ENCODE measurements around the gene MAP3K5.
A peak's percentile ranks its signal among the peaks of the same experiment; 100 is the strongest.

Gene MAP3K5

DNA sequence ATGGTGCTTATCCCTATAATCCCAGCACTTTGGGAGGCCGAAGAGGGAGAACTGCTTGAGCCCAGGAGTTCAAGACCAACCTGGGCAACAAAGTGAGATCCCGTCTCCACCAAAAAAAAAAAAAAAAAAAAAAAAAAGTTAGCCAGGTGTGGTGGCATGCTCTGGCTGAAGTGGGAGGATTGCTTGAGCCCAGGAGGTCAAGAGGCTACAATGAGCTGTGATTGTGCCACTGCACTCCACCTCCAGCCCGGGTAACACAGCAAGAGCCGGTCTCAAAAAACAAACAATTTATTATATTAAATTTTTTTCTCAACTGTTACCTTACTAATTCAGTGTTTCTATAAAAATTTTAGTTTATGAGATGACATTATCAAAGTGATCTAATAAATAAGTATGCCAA lies 156.7 kb downstream of the MAP3K5 start:
- DNase-seq, result no peak

DNA sequence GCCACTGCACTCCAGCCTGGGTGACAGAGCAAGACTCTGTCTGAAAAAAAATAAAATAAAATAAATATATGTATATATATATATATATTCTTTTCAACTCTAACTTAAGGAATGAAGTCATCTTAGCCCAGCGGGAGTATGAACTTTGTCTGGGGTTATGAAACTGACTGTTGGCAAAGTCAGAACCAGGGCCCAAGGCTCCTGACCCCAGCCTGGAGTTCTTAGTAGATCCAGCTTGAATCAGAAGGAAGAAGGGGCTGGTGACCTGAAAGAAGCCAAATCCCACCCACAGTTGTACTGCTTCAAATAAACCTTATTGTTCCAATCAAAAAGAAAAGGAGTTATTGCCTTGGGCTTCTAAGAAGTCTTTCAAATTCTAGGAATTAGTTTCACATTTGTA lies 158.9 kb downstream of the MAP3K5 start:
- no peak for DNase-seq

DNA sequence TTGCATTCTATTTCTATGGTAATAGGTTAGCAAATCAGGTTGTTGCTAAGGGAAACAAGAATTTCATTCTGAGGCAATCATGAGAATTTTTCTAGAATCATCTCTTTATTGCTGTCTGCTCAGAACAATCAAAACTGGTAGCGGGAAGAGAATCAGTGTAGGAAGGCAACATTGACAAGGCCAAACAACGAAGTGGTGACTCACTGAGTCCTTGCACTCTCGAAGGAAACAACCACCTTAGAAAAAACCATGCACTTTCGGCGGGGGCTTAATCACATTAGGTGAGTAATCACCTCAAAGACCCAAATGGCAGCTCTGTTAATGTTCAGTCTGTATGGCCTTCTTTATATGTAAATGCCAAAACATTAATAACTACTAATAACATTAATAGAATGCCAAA lies 163.3 kb downstream of the MAP3K5 start:
- no peak for DNase-seq

DNA sequence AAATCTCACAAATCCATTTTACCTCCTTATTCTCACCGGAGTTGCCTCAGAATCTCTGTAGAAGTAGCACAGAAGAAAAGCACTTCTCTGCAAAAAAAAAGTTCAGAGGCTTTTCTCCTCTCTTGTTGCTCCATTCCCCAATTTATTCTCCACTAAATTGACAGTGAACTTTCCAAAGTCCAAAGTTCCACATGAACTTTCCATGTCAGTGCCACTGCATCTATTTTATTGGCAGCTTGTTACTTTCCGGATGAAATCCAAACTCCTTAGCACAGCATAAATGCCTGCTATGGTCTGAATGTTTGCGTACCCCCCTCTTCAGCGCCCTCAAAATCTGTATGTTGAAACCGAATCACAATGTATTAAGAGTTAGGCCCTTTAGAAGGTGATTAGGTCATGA lies 165.1 kb downstream of the MAP3K5 start:
- DNase-seq, result no peak

DNA sequence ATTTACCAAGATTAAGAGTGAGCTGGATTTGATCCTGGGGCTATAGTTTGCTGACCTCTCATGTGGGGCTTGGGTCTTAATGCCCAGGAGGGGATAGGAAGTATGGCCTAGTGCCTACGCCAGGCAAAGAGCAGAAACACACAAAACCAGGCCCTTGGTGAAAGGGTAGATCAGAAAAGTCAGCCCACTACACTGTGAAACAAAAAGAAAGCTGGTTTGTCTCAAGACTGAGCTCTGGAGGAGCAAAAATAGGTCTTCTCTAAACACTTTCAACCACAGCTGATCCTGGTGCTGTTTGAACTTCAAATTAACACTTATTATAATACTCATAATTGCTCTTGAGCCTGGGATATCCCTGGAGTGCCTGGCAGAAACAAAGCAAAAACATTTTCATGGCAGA lies 167.0 kb downstream of the MAP3K5 start:
- no peak for DNase-seq

DNA sequence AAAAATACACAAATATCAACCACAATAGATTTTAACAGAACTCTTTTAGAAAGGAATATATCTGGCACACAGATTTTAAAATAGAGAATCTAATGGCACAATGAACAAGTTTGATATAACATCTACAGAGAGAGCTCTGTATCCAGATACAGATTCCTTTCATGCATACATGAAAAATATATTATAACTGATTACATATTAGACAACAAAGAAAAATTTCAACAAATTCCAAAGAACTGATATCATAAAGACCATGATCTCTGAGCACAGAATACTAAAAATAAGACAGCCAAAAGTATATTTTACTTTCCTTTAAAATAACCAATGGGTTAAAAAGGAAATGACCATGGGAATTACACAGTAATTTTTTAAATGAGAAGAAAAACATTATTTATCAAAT lies 167.9 kb downstream of the MAP3K5 start:
- no peak for DNase-seq

DNA sequence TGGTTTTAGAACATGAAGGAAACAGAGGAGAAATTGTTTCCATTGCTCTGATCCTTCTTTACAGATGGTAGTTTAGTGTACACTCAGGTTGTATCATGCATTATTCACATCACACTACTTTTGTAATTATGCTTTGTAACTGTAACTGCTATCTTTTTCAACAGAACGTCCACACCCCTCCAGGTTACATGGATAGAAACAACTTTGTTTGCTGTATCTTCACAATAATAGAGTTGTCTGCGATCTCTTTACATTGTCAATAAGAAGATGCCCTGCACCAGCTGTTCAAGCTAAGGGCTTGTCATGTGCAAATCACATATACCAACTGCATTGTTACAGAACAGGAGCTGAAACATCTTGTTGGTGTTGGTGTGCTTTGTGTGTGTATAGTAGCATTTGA lies 174.2 kb downstream of the MAP3K5 start:
- DNase-seq, result no peak

DNA sequence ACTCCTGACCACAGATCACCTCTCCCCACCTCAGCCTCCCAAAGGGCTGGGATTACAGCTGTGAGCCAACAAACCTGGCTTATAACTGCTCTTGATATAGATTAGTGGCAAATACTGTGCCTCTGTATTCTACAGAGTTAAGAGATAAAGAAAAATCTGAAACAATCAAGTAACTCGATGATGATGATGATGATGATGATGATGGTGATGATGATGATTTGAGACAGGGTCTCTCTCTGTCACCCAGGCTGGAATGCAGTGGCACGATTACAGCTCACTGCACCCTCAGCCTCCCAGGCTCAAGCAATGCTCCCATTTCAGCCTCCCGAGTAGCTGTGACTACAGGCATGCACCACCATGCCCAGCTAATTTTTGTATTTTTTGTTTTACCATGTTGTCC lies 175.8 kb downstream of the MAP3K5 start:
- no peak for DNase-seq

DNA sequence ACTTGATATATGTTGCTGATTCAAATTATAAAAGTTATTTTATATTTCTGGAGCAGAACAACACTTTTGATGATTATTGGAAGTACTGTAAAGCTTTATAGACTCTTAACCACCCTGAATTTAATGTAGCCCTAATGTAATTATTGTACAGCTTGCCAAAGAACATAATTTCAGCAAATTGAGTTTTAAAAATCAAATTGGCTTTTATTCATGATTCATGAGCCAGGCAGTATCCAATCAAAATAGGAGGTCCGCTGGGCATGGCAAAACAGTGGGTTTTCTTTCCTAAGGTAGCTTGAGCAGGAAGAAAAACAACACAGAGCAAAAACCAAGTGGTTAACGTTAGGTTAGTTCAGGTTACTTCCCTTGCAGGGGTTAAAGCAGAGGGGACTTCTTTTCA lies 177.3 kb downstream of the MAP3K5 start:
- DNase-seq, result no peak

DNA sequence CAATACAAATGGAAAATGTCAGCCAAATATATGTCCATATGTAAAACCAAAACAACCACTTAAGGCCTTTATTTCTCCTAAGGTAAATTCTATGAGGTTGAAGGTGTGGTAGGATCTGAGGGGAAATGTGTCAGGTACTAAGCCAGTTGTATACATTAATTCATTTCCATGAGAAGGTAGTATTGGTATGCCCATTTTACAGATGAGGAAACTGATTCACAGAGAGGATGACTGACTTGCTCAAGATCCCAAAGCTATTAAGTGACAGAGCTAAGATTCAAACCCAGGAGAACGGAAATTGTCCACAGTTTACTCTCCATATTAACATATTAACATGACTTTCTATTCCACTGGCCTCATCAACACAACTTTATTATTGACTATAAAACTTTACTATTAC lies 177.9 kb downstream of the MAP3K5 start:
- no peak for DNase-seq

DNA sequence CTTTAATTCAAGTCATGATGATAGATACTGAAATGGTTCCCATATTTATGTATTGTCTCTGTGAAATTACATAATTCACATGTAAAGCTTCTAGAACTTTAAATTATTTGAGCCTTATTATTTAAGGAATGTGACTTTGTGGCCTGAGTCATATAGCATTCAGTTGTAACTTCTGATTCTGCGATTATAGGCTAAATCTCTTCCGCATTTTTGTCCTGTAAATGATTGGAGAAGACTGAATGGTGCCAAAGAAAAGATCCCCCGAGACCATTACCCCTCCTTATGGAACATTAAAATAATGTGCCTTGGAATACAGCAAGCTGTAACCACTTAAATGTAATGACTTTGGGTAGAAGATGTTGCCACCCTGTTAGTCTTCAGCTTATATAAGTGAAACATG lies 178.8 kb downstream of the MAP3K5 start:
- no peak for DNase-seq

DNA sequence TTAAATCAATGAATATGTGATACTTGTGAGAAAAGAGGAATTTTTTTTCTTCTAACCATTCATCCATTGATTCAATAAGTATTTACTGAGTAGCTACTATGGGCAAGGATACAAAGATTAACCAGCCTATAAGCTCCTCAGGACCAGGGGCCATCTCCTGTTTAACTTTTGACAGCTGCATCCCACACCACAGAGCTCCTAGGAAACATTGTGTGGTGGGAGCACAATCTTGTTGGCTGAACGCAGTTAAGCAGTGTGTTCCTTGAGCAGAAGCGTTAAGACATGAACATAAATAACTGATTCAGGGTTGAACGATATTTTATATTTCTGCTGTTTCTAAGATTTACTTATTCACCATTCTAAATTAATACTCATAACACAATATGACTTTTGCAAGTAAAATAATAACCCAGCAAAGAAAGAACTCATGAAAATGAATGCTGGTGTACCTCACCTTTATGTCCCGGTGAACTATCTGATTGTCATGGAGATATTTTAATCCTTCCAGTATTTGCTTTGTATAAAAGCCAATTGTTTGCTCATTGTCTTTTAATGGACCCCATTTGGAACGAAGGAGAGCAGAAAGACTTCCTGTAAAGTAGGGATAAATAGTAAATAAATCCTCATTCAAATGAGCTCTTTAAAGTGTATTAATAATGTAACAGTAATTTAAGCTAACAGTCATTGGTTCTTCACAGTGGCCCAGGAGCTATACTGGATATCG lies 179.4 kb downstream of the MAP3K5 start:
- DNase-seq, result no peak

DNA sequence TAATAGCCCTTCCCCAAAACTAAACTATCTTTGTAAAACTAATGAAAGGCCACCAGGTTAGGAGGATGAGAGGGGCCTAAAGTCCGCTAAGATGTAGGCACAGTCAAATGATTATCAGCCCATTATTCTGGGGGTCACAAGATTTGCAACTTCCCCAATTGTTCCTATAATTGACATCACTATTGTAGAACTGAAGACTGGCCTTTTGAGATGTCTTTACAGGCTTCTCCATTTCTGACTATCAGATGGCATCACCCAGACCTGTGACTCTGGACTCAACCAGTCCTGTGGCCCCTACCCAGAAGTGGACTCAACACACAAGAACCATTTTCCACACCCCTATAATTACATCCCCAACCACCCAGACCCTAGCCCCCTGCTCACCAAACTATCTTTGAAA lies 180.5 kb downstream of the MAP3K5 start:
- no peak for DNase-seq

DNA sequence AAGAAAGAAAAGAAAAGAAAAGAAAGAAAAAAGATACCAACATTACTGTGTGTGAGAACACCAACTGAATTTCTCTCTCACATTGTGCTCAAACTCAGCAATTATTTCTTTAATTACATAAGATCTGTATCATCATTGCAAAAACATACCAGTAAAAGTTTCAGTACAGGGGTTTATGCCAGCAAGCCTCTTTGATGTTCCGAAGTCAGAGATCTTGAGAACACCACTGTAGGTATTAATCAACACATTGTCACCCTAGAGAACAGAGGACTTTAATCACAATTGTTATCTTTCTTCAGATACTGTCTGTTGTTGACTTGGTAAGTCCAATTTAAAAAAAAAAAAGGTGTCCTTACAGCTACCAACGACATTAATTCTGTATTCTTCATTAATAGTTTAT lies 181.1 kb downstream of the MAP3K5 start:
- DNase-seq, result no peak

DNA sequence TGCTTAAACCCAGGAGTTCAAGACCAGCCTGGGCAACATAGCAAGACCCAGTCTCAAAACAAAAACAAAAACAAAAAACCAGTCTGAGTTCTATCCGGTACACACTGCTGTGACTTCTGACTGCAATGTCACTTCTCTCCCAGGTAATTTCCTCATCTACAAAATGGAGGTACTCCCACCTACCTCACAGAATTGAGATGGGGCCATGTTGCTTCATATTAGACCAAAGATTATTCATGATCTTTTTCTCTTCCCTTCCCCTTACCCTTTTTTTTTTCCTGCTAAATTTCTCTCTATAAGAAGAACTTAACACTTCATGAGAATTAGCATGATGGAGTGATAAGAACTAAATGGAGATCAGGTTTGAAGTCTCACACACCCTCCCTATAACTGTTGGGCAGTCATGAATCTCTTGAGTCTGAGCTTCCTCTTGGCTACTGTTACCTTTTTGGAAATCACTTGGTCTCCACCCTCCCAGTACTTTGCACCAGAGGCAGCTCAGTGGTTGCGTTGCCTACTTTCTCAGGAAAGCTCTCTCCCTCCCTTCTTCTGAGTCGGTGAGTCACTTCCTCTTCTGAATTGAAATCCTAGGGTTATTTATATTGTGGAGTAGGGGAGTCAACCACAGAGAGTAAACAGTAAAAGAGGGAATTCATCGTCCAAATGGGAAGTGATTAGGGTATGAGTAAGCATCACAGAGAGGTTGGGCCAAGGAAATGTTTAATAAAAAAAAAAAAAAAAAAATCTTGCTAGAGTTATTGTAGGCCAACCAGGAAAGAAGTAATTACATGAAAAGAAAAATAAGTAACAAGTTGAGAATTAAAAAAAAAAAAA lies 182.2 kb downstream of the MAP3K5 start:
- peak; percentile 88 to 89 for DNase-seq

DNA sequence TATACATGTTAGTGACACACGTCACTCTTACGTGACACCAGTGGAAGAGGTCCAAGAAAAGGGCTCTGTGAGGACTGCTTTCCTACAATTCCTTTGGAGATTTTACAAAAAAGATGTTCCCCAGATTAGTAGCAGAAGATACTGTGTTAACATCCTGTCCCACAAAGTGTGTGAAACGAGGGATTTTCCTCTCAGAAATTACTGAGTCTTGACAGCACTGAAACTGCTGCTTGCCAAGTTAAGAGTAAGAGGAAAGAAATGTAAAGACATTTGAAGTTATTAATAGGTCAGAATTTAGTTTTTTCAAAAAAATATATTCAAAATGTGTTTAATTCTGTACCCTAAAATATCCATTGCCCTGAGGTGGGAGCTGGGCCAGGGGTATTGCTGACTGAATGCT lies 183.3 kb downstream of the MAP3K5 start:
- no peak for DNase-seq

DNA sequence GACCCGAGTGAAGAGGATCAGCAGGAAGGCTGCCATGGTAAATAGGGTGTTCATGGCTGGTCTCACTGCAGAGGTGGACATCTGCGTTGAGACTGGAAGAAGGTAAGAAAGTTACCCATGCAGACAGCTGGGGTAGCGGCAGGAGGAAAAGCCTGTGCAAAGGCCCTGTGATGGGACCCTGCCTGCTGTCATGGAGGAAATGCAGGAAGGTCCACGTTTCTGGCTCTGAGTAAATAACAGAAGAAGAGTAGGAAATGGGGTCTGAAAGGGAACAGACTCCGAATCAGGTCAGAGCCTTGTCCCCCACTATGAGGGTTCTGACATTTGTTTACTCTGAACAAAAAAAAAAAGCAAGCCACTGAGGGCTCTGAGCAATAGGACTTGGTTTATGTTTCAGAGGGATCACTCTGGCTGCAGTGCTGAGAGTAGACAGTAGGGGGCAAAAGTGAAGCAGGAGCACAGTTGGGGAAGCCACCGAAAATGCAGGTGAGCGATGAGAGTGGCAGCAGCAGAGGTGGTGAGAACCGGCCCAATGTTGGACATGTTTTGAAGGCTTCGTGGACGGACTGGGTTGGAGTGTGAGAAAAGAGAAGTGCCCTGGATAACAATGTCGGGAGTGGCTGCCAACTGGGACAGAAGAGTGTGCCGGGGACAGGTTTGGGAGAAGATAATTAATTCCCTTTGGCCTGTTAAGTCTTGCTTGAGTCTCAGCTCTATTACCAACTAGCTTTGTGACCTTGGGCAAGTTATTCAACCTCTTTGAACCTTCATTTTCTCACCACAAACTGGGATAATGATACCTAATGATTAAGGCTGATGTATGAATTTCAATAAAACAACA lies 184.1 kb downstream of the MAP3K5 start:
- peak; percentile 45 to 50 for DNase-seq

DNA sequence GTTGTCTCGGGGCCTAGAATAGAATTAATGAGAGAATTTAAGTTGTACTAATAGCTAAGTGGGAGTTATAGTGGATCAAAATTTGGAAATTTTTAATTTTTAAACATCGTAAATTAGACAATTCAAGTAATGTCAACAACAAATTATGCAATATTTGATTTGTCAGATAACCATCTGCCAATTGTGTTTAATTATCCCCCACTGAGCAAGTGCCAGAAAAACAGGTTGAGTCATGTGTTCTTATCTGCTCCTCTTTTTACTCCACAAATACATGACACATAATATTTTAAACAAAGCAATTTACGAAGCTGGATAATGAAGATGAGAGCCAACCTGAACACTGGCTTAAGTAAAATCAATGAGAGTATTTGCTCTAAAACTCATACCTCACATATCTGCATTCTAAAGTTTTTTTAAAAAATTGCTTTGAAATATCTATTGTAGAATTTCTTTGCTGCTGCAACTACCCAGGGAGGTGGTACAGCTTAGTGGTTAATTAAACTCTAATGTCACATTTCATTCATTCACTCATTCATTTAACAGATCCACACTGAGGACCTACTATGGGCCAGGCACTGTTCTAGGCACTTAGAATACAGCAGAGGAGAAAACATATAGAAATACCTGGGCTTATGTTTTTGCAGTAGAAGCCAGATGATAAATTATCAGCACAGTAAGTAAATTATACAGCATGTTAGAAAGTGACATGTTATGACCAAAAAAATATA lies 184.9 kb downstream of the MAP3K5 start:
- no peak for DNase-seq

DNA sequence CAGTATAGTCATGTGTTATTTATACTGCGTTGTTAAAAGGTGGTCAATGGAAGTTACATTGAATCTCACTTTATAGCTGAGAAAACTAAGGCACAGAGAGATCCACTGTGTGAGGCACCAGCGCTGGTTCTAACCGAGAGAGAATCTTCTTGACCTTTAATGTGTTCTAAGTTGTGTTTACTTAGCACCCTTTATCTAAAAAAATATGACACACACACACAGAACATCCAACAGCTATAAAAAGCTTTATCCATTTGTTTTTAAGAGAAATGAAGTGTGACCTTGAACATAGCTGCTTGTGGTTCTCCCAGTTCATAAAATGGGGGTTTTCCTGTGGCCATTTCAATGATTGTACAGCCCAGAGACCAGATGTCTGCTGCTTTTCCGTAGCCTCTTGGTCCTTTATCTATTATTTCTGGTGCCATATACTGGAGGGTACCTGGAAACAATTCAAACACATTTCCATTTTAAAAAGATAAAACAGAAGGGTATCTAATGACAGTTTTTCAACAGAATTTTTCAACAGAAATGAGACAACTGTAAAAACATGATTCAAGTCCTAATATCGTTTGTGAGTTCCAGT lies 187.3 kb downstream of the MAP3K5 start:
- no peak for DNase-seq

DNA sequence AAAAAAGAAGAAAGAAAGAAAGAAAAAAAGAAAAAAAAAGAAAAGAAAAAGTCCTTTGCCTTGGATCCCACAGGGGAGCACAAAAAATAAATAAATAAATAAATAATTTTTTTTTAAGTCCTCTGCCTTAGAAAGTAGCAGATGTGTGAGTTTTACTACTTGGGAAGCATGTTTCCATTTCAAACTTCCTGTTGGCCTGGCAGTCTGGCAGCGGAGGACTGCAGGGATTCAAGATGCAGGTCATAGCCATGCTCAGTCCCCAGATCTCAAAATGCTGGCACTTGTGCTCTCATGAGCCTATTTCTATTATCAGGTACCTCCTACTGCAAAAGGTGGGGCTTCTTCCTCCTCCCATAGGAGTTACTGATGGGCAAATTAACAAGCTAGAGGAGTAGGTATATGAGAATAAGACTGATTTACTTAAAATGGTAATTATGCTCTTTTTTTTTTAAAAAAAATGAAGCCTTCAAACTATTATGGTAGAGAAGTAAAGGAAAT lies 187.9 kb downstream of the MAP3K5 start:
- DNase-seq, result no peak

DNA sequence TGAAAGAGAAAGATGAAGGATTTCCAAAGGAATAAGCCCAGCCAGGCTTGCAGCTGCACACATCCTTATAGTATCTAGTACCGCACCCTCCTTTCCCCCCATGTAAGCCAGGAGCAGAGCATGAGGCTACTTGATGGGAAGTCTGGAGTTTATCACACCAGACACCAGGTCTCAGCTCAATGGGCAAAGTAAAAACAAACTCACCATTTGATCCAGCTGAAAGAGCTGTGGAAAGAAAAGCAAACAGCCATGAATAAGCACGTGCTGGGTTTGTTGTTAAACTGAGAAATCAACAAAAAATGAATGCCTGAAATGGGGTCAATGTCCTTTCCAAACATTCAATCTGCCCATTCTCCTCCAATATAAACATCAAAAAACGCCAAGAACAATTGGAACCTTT lies 191.5 kb downstream of the MAP3K5 start:
- DNase-seq, result no peak

DNA sequence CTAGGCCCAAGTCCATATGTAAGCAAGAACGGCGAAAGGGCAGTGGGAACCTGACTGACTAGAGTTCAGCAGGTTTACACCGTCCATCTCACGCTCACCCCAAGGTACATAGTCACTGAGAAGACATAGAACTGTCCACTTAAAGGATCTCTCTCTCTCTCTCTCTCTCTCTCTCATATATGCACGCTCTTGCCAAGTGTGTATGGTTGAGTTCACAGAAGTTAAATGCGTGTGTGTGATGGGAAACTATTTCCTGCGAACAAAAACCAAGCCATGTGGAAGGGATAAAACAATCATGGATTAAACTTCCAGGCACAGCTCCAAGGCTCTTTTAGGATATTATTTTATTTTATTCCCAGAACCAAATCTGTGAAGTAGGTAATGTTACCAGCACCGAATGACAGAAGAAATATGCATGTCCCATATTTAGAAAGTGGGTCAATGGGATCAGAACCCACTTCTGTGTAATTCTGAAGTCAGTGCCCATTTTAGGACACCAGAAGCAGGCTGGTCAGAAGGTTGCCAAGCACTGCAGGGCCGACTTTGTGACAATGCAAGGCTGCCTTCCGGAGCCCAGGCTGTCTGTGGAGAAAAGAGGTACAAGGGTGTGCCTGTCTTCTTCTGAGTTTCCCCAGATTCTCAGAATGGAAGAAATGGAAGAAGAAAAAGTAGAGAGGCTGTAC lies 192.8 kb downstream of the MAP3K5 start:
- DNase-seq, result no peak
